NCI-H2107 (cell line): ENCODE data around the gene CCL24.
"Not testable (repeated sequence)": the region's sequence is repeated elsewhere in the genome, so short reads cannot be mapped to it uniquely, and the experiment has no call there.

ENCODE experiments used
- DNase-seq: peaks from one replicate; lab custom pipeline; 2025; lab: John Stamatoyannopoulos, UW

Gene CCL24

DNA sequence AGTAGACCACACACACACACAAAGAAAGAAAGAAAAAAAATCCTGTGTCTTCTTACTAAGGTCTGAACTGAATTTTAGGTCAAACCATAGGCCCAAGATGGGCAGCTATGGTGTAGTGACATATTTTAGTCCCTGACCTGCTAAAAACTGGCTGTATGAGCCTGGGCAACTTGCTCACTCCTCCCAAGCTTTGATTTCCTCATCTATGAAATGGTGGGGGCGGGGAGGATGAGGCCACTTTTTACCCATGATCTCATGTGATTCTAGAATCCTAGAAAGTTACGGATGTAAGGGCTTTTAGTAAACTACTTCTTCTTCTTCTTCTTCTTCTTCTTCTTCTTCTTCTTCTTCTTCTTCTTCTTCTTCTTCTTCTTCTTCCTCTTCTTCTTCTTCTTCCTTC is 6.1 kb upstream of the CCL24 start:
- no peak for DNase-seq

DNA sequence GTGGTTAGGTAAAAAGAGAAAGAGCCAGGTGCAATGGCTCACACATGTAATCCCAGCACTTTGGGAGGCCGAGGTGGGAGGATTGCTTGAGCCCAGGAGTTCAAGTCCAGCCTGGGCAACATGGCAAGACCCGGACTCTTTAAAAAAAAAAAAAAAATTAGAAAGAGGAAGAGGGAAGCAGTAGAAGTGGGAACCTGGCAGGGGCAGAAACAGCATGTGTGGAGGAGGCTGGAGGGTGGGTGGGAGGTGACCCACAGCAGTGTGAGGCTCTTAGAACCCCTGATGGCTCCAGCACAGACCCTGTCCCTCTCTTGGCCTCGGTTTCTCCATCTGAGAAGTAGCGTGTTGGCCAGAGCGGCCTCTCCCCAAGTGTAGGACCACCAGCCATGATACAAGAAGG is 4.9 kb upstream of the CCL24 start:
- DNase-seq = no peak

DNA sequence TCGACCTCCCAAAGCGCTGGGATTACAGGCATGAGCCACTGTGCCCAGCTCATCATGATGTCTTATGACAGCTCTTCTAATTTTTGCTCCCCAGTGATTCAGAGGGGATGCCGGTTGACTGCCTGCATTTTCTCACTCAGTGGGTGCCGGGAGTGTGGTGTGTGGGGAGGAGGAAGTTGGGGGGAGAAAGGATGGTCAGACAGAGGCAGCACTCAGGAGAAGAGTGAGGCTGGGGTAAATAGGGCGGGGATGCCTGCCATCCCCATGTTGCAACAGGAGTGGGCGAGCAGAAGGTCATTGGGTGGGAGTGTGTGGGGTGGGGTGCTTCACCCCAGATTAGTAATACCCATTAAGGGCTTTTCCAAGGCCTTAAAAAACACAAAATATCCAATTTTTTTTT is 3.5 kb upstream of the CCL24 start:
- DNase-seq = no peak

GRCh38 chr7:75815418-75816064 is 1.9 kb upstream of the CCL24 start:
- no peak for DNase-seq

GRCh38 chr7:75814407-75814947 is 871 bp upstream of the CCL24 start:
- no peak for DNase-seq

DNA sequence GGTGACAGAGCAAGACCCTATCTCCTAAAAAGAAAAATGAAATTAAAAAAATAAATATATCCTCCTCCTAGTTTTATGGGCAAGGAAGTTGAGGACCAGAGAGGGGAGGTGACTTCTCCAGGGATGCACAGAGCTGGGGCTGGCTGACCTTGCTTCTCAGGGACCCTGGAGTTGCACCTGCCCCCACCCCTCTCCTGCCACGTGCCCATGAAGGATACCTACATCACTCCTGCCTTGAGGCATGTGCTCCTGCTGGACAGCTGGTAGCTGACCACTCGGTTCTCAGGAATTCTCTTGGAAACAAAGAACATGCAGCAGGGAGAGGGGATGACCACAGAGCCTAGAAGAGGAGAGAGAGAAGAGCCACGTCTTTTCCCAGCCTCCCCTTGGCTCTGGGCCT is 522 bp downstream of the CCL24 start:
- DNase-seq = no peak

DNA sequence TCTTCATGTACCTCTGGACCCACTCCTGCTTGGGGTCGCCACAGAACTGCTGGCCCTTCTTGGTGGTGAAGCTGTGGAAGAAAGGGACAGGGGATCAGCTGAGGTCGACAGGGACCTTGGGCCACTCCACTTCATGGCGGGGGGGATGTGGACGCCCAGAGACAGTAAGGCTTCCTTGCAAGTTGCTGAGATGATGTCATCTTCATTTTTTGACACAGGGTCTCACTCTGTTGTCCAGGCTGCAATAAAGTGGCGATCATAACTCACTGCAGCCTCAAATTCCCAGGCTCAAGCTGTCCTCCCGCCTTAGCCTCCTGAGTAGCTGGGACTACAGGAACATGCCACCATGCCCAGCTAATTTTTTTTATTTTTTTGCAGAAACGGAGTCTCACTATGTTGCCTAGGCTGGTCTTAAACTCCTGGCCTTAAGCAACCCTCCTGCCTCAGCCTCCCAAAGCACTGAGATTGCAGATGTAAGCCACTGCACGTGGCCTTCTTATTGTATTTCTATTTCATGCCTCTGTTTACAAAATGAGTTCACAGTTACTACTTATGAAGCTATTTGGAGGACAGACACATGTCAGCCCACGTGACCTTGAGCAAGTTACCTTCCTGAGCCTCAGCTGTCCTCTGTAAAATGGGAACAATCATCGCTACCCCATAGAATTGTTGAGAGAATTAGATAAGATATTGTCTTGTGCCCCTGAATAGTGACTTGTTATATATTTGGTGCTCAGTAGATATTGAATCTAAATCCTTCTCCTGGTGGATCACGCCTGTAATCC is 1.5 kb downstream of the CCL24 start:
- DNase-seq = no peak

GRCh38 chr7:75809396-75809795 is 4.2 kb downstream of the CCL24 start:
- no peak for DNase-seq

GRCh38 chr7:75808106-75808505 is 5.5 kb downstream of the CCL24 start:
- no peak for DNase-seq

DNA sequence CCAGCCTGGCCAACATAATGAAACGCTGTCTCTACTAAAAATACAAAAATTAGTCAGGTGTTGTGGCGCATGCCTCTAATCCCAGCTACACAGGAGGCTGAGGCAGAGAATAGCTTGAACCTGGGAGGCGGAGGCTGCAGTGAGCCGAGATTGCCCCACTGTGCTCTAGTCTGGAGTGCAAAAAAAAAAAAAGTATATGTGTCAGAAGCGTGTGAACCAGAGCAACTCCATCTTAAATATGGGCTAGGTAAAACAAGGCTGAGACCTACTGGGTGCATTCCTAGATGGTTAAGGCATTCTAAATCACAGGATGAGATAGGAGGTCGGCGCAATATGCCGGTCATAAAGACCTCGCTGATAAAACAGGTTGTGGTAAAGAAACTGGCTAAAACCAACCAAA is 6.2 kb downstream of the CCL24 start:
- DNase-seq = no peak

DNA sequence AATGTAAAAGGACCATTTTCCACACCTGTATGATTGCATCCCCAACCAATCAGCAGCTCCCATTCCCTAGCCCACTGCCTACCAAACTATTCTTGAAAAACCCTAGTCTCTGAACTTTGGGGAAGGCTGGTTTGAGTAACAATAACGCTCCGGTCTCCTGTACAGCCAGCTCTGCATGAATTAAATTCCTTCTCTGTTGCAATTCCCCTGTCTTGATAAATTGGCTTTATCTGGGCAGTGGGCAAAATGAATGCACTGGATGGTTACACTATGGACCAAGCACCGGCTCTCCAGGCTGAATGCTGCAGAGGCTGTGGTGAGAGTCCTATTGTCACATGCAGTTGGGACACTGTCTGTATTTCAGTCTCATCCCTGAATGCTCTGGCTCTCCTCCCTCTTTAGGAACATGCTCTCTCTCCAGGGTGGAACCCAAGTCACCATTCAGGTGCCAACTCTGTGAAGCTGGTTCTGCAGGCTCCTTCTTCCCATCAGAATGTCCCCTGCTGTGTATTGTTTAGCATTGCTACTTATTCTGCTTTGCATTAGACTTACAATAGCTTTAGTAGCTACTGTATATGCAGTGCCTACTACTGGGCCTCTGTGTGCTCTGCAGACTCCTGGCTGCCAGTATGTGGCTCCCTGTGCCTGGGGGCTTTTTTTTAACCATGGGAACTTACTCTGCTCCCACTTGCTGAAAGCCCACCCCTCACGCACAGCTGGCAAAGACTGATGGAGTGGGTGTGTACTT is 6.9 kb downstream of the CCL24 start:
- no peak for DNase-seq

GRCh38 chr7:75804705-75805104 is 8.9 kb downstream of the CCL24 start:
- no peak for DNase-seq

- no peak for DNase-seq
These were observed 9.6 kb downstream of the CCL24 start for GRCh38 chr7:75804004-75804403.

DNA sequence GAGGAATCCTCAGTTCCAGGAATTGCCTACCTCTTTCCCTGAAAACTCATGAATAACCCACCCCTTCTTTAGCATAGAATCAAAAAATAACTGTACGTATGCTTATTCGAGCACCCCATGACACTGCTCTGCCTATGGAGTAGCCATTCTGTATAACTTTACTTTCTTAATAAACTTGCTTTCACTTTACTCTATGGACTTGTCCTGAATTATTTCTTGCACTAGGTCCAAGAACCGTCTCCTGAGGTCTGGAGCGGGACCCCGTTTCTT is 11.1 kb downstream of the CCL24 start:
- no peak for DNase-seq

GRCh38 chr7:75798770-75799169 is 14.8 kb downstream of the CCL24 start:
- no peak for DNase-seq

DNA sequence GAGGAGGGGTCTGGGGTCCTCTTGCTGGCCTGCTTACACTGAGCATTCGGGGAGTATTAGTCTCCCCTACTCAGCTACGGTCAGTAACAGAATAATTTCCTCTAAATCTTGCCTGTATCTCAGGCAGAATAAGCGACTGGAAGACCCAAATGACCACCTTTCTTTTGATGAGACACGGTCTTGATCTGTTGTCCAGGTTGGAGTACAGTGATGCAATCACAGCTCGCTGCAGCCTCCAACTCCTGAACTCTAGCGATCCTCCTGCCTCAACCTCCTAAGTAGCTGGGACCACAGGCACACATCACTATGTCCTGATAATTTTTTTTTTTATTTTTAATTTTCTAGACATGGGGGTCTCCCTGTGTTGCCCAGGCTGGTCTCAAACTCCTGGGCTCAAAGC is 17.2 kb downstream of the CCL24 start:
- no peak for DNase-seq

DNA sequence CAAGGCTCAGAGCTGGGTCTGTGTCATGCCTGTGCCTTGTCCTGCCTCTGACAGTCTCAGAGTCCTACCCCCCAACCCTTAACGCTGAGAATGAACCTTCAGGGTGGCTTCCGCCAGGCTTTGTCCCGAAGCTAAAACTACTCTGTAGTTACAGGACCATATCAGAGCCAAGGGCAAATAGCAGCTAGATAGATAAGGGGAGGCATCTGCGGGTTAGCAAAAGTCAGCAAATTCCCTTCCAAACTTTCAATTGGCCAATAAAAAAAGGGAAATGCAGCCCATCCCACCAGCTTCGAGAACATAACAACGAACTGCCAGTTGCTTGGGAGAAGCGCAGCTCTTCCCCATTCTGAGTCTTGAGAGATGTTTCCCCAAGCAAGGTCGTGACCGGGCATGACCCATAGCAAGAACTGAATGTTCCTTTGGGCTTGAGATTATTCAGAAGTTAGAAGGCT is 17.7 kb downstream of the CCL24 start:
- DNase-seq = no peak

- DNase-seq = no peak
These were observed 19.9 kb downstream of the CCL24 start for GRCh38 chr7:75793676-75794075.

DNA sequence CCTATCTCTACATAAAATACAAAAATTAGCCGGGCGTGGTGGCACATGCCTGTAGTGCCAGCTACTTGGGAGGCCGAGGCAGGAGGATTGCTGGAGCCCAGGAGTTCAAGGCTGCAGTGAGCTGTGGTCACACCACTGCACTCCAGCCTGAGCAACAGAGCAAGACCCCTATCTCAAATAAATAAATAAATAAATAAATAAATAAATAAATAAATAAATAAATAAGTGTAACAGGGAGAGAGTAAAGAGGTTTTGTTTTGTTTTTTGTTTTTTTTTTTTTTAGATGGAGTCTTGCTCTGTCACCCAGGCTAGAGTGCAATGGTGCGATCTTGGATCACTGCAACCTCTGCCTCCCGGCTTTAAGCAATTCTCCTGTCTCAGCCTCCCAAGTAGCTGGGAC is 21.0 kb downstream of the CCL24 start:
- DNase-seq = not testable (repeated sequence)

GRCh38 chr7:75789361-75789924 is 24.2 kb downstream of the CCL24 start:
- DNase-seq = no peak

DNA sequence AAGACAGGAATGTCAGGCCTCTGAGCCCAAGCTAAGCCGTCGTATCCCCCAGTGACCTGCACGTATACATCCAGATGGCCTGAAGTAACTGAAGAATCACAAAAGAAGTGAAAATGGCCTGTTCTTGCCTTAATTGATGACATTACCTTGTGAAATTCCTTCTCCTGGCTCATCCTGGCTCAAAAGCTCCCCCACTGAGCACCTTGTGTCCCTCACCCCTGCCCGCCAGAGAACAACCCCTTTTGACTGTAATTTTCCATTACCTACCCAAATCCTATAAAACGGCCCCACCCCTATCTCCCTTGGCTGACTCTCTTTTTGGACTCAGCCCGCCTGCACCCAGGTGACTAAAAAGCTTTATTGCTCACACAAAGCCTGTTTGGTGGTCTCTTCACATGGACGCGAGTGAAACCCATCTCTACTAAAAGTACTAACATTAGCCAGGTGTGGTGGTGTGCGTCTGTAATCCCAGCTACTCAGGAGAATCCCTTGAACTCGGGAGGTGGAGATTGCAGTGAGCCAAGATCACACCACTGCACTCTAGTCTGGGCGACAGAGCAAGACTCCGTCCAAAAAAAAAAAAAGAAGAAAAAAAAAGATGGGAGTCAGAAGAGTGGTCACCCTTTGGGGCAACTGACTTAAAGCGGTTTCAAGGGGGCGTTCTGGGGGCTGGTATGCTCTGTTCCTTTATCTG is 25.3 kb downstream of the CCL24 start:
- DNase-seq = not testable (repeated sequence)

GRCh38 chr7:75783058-75783457 is 30.5 kb downstream of the CCL24 start:
- DNase-seq = not testable (repeated sequence)
